SU-DHL-6 (cell line): ENCODE data around the gene NLRP4.

ENCODE experiments used
- EZH2phosphoT487 ChIP-seq: fragments of 200-600 bp; sonication (generic), shearing (Covaris generic); conservative IDR thresholded peaks from 2 replicates; pipeline ENCODE4 v1.6.1; 2018; ENCODE audit warnings: mild to moderate bottlenecking, antibody characterized with exemption, low read length, moderate library complexity, mixed read lengths
- TF ChIP-seq, protein P1 (sequence below): fragments of 200-600 bp; sonication (generic); IDR thresholded peaks from one replicate; pipeline ENCODE4 v1.5.1; 2017; ENCODE audit warnings: antibody characterized with exemption, mild to moderate bottlenecking, low read length, moderate library complexity; ENCODE audit not compliant: insufficient read depth, poor library complexity, severe bottlenecking

- TF ChIP-seq, protein P1, sequence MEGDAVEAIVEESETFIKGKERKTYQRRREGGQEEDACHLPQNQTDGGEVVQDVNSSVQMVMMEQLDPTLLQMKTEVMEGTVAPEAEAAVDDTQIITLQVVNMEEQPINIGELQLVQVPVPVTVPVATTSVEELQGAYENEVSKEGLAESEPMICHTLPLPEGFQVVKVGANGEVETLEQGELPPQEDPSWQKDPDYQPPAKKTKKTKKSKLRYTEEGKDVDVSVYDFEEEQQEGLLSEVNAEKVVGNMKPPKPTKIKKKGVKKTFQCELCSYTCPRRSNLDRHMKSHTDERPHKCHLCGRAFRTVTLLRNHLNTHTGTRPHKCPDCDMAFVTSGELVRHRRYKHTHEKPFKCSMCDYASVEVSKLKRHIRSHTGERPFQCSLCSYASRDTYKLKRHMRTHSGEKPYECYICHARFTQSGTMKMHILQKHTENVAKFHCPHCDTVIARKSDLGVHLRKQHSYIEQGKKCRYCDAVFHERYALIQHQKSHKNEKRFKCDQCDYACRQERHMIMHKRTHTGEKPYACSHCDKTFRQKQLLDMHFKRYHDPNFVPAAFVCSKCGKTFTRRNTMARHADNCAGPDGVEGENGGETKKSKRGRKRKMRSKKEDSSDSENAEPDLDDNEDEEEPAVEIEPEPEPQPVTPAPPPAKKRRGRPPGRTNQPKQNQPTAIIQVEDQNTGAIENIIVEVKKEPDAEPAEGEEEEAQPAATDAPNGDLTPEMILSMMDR, result no peak
- no peak for TF ChIP-seq EZH2phosphoT487
Observed at GRCh38 chr19:55923556-55923955, 87.2 kb downstream of the NLRP4 start.
